GM20431 (cell line): ENCODE data around the gene TRPM5.

ENCODE experiments used
- in situ Hi-C: fragments of 300-500 bp; cut with MseI, MboI; formaldehyde crosslinking; loops from one replicate; pipeline ENCODE4 v1.15.0; 2020; ENCODE audit warnings: low sequenced_read_pairs; ENCODE audit not compliant: unreplicated experiment

TRPM5 gene

GRCh38 chr11:2471048-2471803 lies 26.9 kb upstream of the TRPM5 start:
- in situ Hi-C loops: no loop called here

GRCh38 chr11:2470495-2470894 lies 26.2 kb upstream of the TRPM5 start:
- in situ Hi-C loops: no loop called here

GRCh38 chr11:2468363-2469235 lies 24.3 kb upstream of the TRPM5 start:
- in situ Hi-C loops: no loop called here

- in situ Hi-C loops: no loop called here
Measured at GRCh38 chr11:2467695-2468055, 23.4 kb upstream of the TRPM5 start.

GRCh38 chr11:2466869-2467694 lies 22.8 kb upstream of the TRPM5 start:
- in situ Hi-C loops: no loop called here

GRCh38 chr11:2466069-2466801 lies 21.9 kb upstream of the TRPM5 start:
- in situ Hi-C loops: no loop called here

- in situ Hi-C loops: no loop called here
Measured at GRCh38 chr11:2465202-2466068, 21.1 kb upstream of the TRPM5 start.

GRCh38 chr11:2464451-2465165 lies 20.3 kb upstream of the TRPM5 start:
- in situ Hi-C loops: no loop called here

- in situ Hi-C loops: no loop called here
Measured at GRCh38 chr11:2463766-2464277, 19.5 kb upstream of the TRPM5 start.

GRCh38 chr11:2462986-2463765 lies 18.9 kb upstream of the TRPM5 start:
- in situ Hi-C loops: no loop called here

- in situ Hi-C loops: no loop called here
Measured at GRCh38 chr11:2462543-2462985, 18.2 kb upstream of the TRPM5 start.

GRCh38 chr11:2461956-2462542 lies 17.7 kb upstream of the TRPM5 start:
- in situ Hi-C loops: no loop called here

- in situ Hi-C loops: no loop called here
Measured at GRCh38 chr11:2461253-2461955, 17.1 kb upstream of the TRPM5 start.

- in situ Hi-C loops: no loop called here
Measured at GRCh38 chr11:2460540-2461252, 16.4 kb upstream of the TRPM5 start.

GRCh38 chr11:2459796-2460531 lies 15.7 kb upstream of the TRPM5 start:
- in situ Hi-C loops: no loop called here
